OCI-LY1 (cell line): Measurements from ENCODE around the gene CFAP20DC.

Experiments used
- H2AFZ ChIP-seq: fragments of 200-600 bp; sonication (generic), shearing (Covaris generic); 2 replicates; pipeline ENCODE4 v1.6.0; 2014; ENCODE audit warnings: antibody characterized with exemption, mild to moderate bottlenecking, low read length
- H3F3A ChIP-seq: fragments of 200-600 bp; sonication (generic), shearing (Covaris generic); 2 replicates; pipeline ENCODE4 v1.6.0; 2014; ENCODE audit warnings: mild to moderate bottlenecking, antibody characterized with exemption, low read length, moderate library complexity; ENCODE audit not compliant: insufficient read depth
- H3K27ac ChIP-seq: fragments of 200-600 bp; sonication (generic); 2 replicates; pipeline ENCODE4 v1.5.1; 2014; ENCODE audit warnings: low read length, mixed run types, mild to moderate bottlenecking, low read depth; ENCODE audit not compliant: poor library complexity, severe bottlenecking
- H3K27me3 ChIP-seq: fragments of 200-600 bp; sonication (generic); 2 replicates; pipeline ENCODE4 v1.6.0; 2014; ENCODE audit warnings: antibody characterized with exemption, mild to moderate bottlenecking, low read length, moderate library complexity; ENCODE audit not compliant: insufficient read depth
- H3K36me3 ChIP-seq: fragments of 200-600 bp; sonication (generic); 2 replicates; pipeline ENCODE4 v1.6.1; 2014; ENCODE audit warnings: mild to moderate bottlenecking, antibody characterized with exemption, low read length, moderate library complexity, mixed read lengths; ENCODE audit not compliant: insufficient read depth
- H3K4me1 ChIP-seq: fragments of 200-600 bp; sonication (generic); 2 replicates; pipeline ENCODE4 v1.5.1; 2014; ENCODE audit warnings: mild to moderate bottlenecking, low read length, moderate library complexity; ENCODE audit not compliant: insufficient read depth, severe bottlenecking
- H3K4me2 ChIP-seq: fragments of 200-600 bp; sonication (generic), shearing (Covaris generic); 2 replicates; pipeline ENCODE4 v1.6.1; 2014; ENCODE audit warnings: low read length
- H3K4me3 ChIP-seq: fragments of 200-600 bp; sonication (generic); 2 replicates; pipeline ENCODE4 v1.5.1; 2014; ENCODE audit warnings: low read length, low read depth, mild to moderate bottlenecking, mixed read lengths; ENCODE audit not compliant: poor library complexity, severe bottlenecking
- H3K79me2 ChIP-seq: fragments of 200-600 bp; shearing (Covaris generic); 2 replicates; pipeline ENCODE4 v1.6.1; 2016; ENCODE audit warnings: mixed run types, low read length, mixed read lengths; ENCODE audit not compliant: insufficient read depth
- H3K9ac ChIP-seq: fragments of 200-600 bp; sonication (generic), shearing (Covaris generic); 2 replicates; pipeline ENCODE4 v1.6.1; 2014; ENCODE audit warnings: mild to moderate bottlenecking, low read length, mixed read lengths
- H3K9me2 ChIP-seq: fragments of 200-600 bp; sonication (generic), shearing (Covaris generic); 2 replicates; pipeline ENCODE4 v1.6.1; 2014; ENCODE audit warnings: low read depth, mild to moderate bottlenecking, low read length, mixed read lengths
- H3K9me3 ChIP-seq: fragments of 200-600 bp; shearing (Covaris generic); 2 replicates; pipeline ENCODE4 v1.6.1; 2014; ENCODE audit warnings: low read length, mixed read lengths
- H4K20me1 ChIP-seq: fragments of 200-600 bp; sonication (generic), shearing (Covaris generic); 2 replicates; pipeline ENCODE4 v1.6.0; 2016; ENCODE audit warnings: mild to moderate bottlenecking, low read length; ENCODE audit not compliant: insufficient read depth
- CTCF ChIP-seq: fragments of 200-600 bp; sonication (generic), shearing (Covaris generic); IDR thresholded peaks from 2 replicates; pipeline ENCODE4 v1.5.1; 2017; ENCODE audit warnings: mild to moderate bottlenecking, antibody characterized with exemption, low read length, moderate library complexity, mixed read lengths
- EZH2 ChIP-seq: fragments of 200-600 bp; sonication (generic), shearing (Covaris generic); IDR thresholded peaks from 2 replicates; pipeline ENCODE4 v1.8.0; 2017; ENCODE audit warnings: borderline replicate concordance, mixed run types, mild to moderate bottlenecking, antibody characterized with exemption, low read length, moderate library complexity, mixed read lengths

CFAP20DC gene

GRCh38 chr3:58746758-58747157 lies 303.1 kb downstream of the CFAP20DC start:
- Histone ChIP-seq H3K4me1 (no peaks in the 10 kb centered on the region), H3F3A (no peaks in the 10 kb centered on the region), H3K4me2 (no peak overlapping the region), H3K9ac (no peak overlapping the region), H2AFZ (no peak overlapping the region), H3K27me3 (no peaks in the 10 kb centered on the region), H3K4me3 (no peak overlapping the region), H3K27ac (no peak overlapping the region), H3K36me3 (no peaks in the 10 kb centered on the region), H3K9me3 (no peaks in the 10 kb centered on the region), H3K9me2 (no peaks in the 10 kb centered on the region), H3K79me2 (no peaks in the 10 kb centered on the region), H4K20me1 (no peaks in the 10 kb centered on the region)
- TF ChIP-seq CTCF (no peak), EZH2 (no peak)

GRCh38 chr3:58743296-58743695 lies 306.5 kb downstream of the CFAP20DC start:
- H3K9ac ChIP-seq: no peak overlapping the region
- no peaks in the 10 kb centered on the region for H3K9me2 ChIP-seq
- H4K20me1 ChIP-seq: no peaks in the 10 kb centered on the region
- no peaks in the 10 kb centered on the region for H3K27me3 ChIP-seq
- H3K4me3 ChIP-seq: no peak overlapping the region
- no peaks in the 10 kb centered on the region for H3K9me3 ChIP-seq
- H3K27ac ChIP-seq: no peak overlapping the region
- no peak overlapping the region for H2AFZ ChIP-seq
- no peak for TF ChIP-seq CTCF
- no peak for TF ChIP-seq EZH2
- no peak overlapping the region for H3K4me2 ChIP-seq
- no peaks in the 10 kb centered on the region for H3K36me3 ChIP-seq
- H3K79me2 ChIP-seq: no peaks in the 10 kb centered on the region
- H3K4me1 ChIP-seq: no peaks in the 10 kb centered on the region
- no peaks in the 10 kb centered on the region for H3F3A ChIP-seq

- no peaks in the 10 kb centered on the region for H3F3A ChIP-seq
- H3K27ac ChIP-seq: no peak overlapping the region
- TF ChIP-seq CTCF: no peak
- no peak for TF ChIP-seq EZH2
- no peaks in the 10 kb centered on the region for H3K9me2 ChIP-seq
- H2AFZ ChIP-seq: no peak overlapping the region
- no peaks in the 10 kb centered on the region for H3K36me3 ChIP-seq
- no peak overlapping the region for H3K4me2 ChIP-seq
- H3K9me3 ChIP-seq: no peaks in the 10 kb centered on the region
- no peaks in the 10 kb centered on the region for H3K79me2 ChIP-seq
- no peaks in the 10 kb centered on the region for H3K4me1 ChIP-seq
- no peaks in the 10 kb centered on the region for H4K20me1 ChIP-seq
- H3K27me3 ChIP-seq: no peaks in the 10 kb centered on the region
- H3K9ac ChIP-seq: no peak overlapping the region
- H3K4me3 ChIP-seq: no peak overlapping the region
Observed at GRCh38 chr3:58742239-58742638, 307.6 kb downstream of the CFAP20DC start.
